Neuronal stem cell (in vitro differentiated cells): ENCODE data around the gene KAZALD1.
A peak's percentile ranks its signal among the peaks of the same experiment; 100 is the strongest.

ENCODE experiments used
- DNase-seq: peaks from one replicate; pipeline ENCODE4 v3.0.0-alpha.2; 2013; ENCODE audit warnings: low spot score
- H2AFZ ChIP-seq: one replicate; pipeline ENCODE4 v1.6.1; 2013; ENCODE audit warnings: mild to moderate bottlenecking, low read length, inconsistent platforms
- H2AK5ac ChIP-seq: 2 replicates; pipeline ENCODE4 v1.6.1; 2013; ENCODE audit warnings: low read depth, mild to moderate bottlenecking, inconsistent platforms, low read length, moderate library complexity, mixed read lengths
- H2BK120ac ChIP-seq: 2 replicates; pipeline ENCODE4 v1.6.1; 2013; ENCODE audit warnings: low read depth, mild to moderate bottlenecking, inconsistent platforms, low read length, moderate library complexity, mixed read lengths
- H2BK12ac ChIP-seq: one replicate; pipeline ENCODE4 v1.6.1; 2013; ENCODE audit warnings: low read length, inconsistent platforms
- H2BK15ac ChIP-seq: 2 replicates; pipeline ENCODE4 v1.6.1; 2013; ENCODE audit warnings: mild to moderate bottlenecking, low read length, inconsistent platforms, mixed read lengths
- H2BK5ac ChIP-seq: one replicate; pipeline ENCODE4 v1.6.1; 2013; ENCODE audit warnings: inconsistent platforms, mild to moderate bottlenecking, low read length, moderate library complexity
- H3K14ac ChIP-seq: one replicate; pipeline ENCODE4 v1.6.1; 2013; ENCODE audit warnings: low read length, inconsistent platforms
- H3K18ac ChIP-seq: 2 replicates; pipeline ENCODE4 v1.6.1; 2013; ENCODE audit warnings: low read length, inconsistent platforms
- H3K23ac ChIP-seq: 2 replicates; pipeline ENCODE4 v1.6.1; 2013; ENCODE audit warnings: low read depth, mild to moderate bottlenecking, mixed read lengths, low read length, inconsistent platforms; ENCODE audit not compliant: poor library complexity
- H3K27ac ChIP-seq: replicated peaks from 3 replicates; pipeline ENCODE4 v1.5.1; 2013; ENCODE audit warnings: low read length, inconsistent platforms
- H3K27me3 ChIP-seq, 3 experiments: 2 replicates each; pipeline ENCODE4 v1.6.1; 2013; ENCODE audit warnings: low read length in 3 of 3, mild to moderate bottlenecking in 2 of 3, inconsistent platforms in 1 of 3, low read depth in 1 of 3, mixed read lengths in 1 of 3, moderate library complexity in 1 of 3; ENCODE audit not compliant: control insufficient read depth in 3 of 3, insufficient read depth in 3 of 3
- H3K36me3 ChIP-seq, 2 donors: replicated peaks in 1 of 2; 2 replicates each; pipeline ENCODE4 v1.6.1; 2013; ENCODE audit warnings: low read length in 2 of 2; ENCODE audit not compliant: control insufficient read depth in 2 of 2, insufficient read depth in 2 of 2
- H3K4ac ChIP-seq: 2 replicates; pipeline ENCODE4 v1.6.1; 2013; ENCODE audit warnings: inconsistent platforms, mild to moderate bottlenecking, low read length, moderate library complexity
- H3K4me1 ChIP-seq, 2 donors: 1 replicate in 1 of 2; 2 replicates in 1 of 2; pipeline ENCODE4 v1.6.1; 2013; ENCODE audit warnings: low read length in 2 of 2, low read depth in 1 of 2; ENCODE audit not compliant: control insufficient read depth in 2 of 2, insufficient read depth in 1 of 2
- H3K4me2 ChIP-seq: one replicate; pipeline ENCODE4 v1.6.1; 2013; ENCODE audit warnings: mild to moderate bottlenecking, low read length, inconsistent platforms; ENCODE audit not compliant: insufficient read depth, poor library complexity, severe bottlenecking
- H3K4me3 ChIP-seq, 2 donors: 2 replicates each; pipeline ENCODE4 v1.5.1; 2013; ENCODE audit warnings: low read length in 2 of 2, mild to moderate bottlenecking in 2 of 2, inconsistent platforms in 1 of 2, moderate library complexity in 1 of 2
- H3K79me1 ChIP-seq: one replicate; pipeline ENCODE4 v1.6.1; 2013; ENCODE audit warnings: low read depth, mild to moderate bottlenecking, inconsistent platforms, low read length, moderate library complexity
- H3K9ac ChIP-seq: one replicate; pipeline ENCODE4 v1.6.1; 2013; ENCODE audit warnings: mild to moderate bottlenecking, low read depth, low read length, inconsistent platforms; ENCODE audit not compliant: poor library complexity
- H3K9me3 ChIP-seq, 2 donors: replicated peaks in 1 of 2; 2 replicates each; pipeline versions ENCODE3 to v1.6.1; 2013; ENCODE audit warnings: low read length in 2 of 2, mild to moderate bottlenecking in 2 of 2, inconsistent platforms in 1 of 2, low read depth in 1 of 2, mixed read lengths in 1 of 2, moderate library complexity in 1 of 2; ENCODE audit not compliant: control insufficient read depth in 2 of 2, insufficient read depth in 1 of 2
- H4K8ac ChIP-seq: one replicate; pipeline ENCODE4 v1.6.1; 2013; ENCODE audit warnings: low read depth, mild to moderate bottlenecking, inconsistent platforms, low read length, moderate library complexity
- H4K91ac ChIP-seq: one replicate; pipeline ENCODE4 v1.6.1; 2013; ENCODE audit warnings: low read length, low read depth, mild to moderate bottlenecking, inconsistent platforms; ENCODE audit not compliant: poor library complexity
- WGBS, 2 donors: extraction: QIAGEN DNeasy Blood & Tissue Kit; methylation state at CpG; one replicate each; pipeline ENCODE4 v1.1.7; 2013; ENCODE audit warnings: missing lambda C conversion rate in 2 of 2, mixed read lengths in 1 of 2; ENCODE audit not compliant: insufficient read length in 2 of 2, insufficient replicate concordance in 1 of 2; ENCODE audit errors: extremely low coverage in 2 of 2; 5-methylcytosine and 5-hydroxymethylcytosine counted together

The KAZALD1 gene

GRCh38 chr10:101065481-101066145 is 3.8 kb downstream of the KAZALD1 start:
- Histone ChIP-seq H2BK12ac (no peak overlapping the region), H3K36me3 (no peaks in the 10 kb centered on the region), H2BK15ac (no peak overlapping the region), H3K4ac (no peak overlapping the region), H3K9ac (no peak overlapping the region), H3K4me1 (peaks cover 27 to 34% of the 10 kb centered on the region in 2 donors), H3K14ac (no peak overlapping the region), H3K27me3 (peaks cover 31 to 54% (median 36%) of the 10 kb centered on the region in 3 experiments), H3K9me3 (no peaks in the 10 kb centered on the region), H3K4me3 (peak overlapping the region in 1 of 2 donors; percentile 54), H3K27ac (no peak overlapping the region), H2AK5ac (peak overlapping the region; percentile 7), H4K91ac (no peak overlapping the region), H3K4me2 (no peak overlapping the region), H3K18ac (no peak overlapping the region), H3K79me1 (no peaks in the 10 kb centered on the region), H3K23ac (no peak overlapping the region), H2BK120ac (no peak overlapping the region), H2BK5ac (no peak overlapping the region), H4K8ac (no peak overlapping the region), H2AFZ (peak overlapping the region; percentile 99)
- WGBS, 2 donors, result no CpG with 5 or more reads among the region's 3 CpGs
- DNase-seq, result no peak

- H2AK5ac ChIP-seq, result peak overlapping the region; percentile 7
- peak overlapping the region; percentile 42 for H3K14ac ChIP-seq
- no peak overlapping the region for H2BK120ac ChIP-seq
- peak overlapping the region; percentile 71 for H3K23ac ChIP-seq
- no peak overlapping the region for H4K91ac ChIP-seq
- no peak overlapping the region for H4K8ac ChIP-seq
- peak overlapping the region; percentile 54 to 60 for H3K4me3 ChIP-seq
- H3K36me3 ChIP-seq, result no peaks in the 10 kb centered on the region
- peak overlapping the region; percentile 9 for H3K18ac ChIP-seq
- H2BK5ac ChIP-seq, result no peak overlapping the region
- H3K4me1 ChIP-seq, result peaks cover 26 to 34% of the 10 kb centered on the region in 2 donors
- H3K9me3 ChIP-seq, result no peaks in the 10 kb centered on the region
- no peak overlapping the region for H2BK12ac ChIP-seq
- H3K79me1 ChIP-seq, result no peaks in the 10 kb centered on the region
- H3K9ac ChIP-seq, result peak overlapping the region; percentile 31
- no peak overlapping the region for H2BK15ac ChIP-seq
- WGBS, 2 donors, result no CpG with 5 or more reads among the region's 49 CpGs
- H3K4me2 ChIP-seq, result peak overlapping the region; percentile 93
- H3K4ac ChIP-seq, result no peak overlapping the region
- peaks cover 36 to 54% (median 38%) of the 10 kb centered on the region in 3 experiments for H3K27me3 ChIP-seq
- no peak overlapping the region for H3K27ac ChIP-seq
- DNase-seq, result peak; percentile 54
- peak overlapping the region; percentile 99 for H2AFZ ChIP-seq
These were observed 4.5 kb downstream of the KAZALD1 start for GRCh38 chr10:101066146-101066895.

GRCh38 chr10:101066896-101067355 is 5.1 kb downstream of the KAZALD1 start:
- H3K4me1 ChIP-seq, result peaks cover 23 to 31% of the 10 kb centered on the region in 2 donors
- no peak overlapping the region for H2BK15ac ChIP-seq
- no peak overlapping the region for H2BK120ac ChIP-seq
- peak overlapping the region; percentile 71 for H3K23ac ChIP-seq
- peak overlapping the region; percentile 99 for H2AFZ ChIP-seq
- H3K4me2 ChIP-seq, result peak overlapping the region; percentile 93
- H3K27ac ChIP-seq, result no peak overlapping the region
- no peak overlapping the region for H3K14ac ChIP-seq
- no peak overlapping the region for H2BK12ac ChIP-seq
- peak overlapping the region; percentile 73 for H3K9ac ChIP-seq
- no peak overlapping the region for H4K91ac ChIP-seq
- H3K4me3 ChIP-seq, result peak overlapping the region; percentile 31 to 54
- peaks cover 36 to 56% (median 44%) of the 10 kb centered on the region in 3 experiments for H3K27me3 ChIP-seq
- no peaks in the 10 kb centered on the region for H3K79me1 ChIP-seq
- DNase-seq, result no peak
- no CpG with 5 or more reads among the region's 31 CpGs for WGBS, 2 donors
- H3K9me3 ChIP-seq, result no peaks in the 10 kb centered on the region
- no peak overlapping the region for H3K18ac ChIP-seq
- H4K8ac ChIP-seq, result no peak overlapping the region
- H2AK5ac ChIP-seq, result no peak overlapping the region
- H3K36me3 ChIP-seq, result no peaks in the 10 kb centered on the region
- H3K4ac ChIP-seq, result no peak overlapping the region
- no peak overlapping the region for H2BK5ac ChIP-seq
